NCI-H526 (cell line): ENCODE measurements around the gene MAP2K6.

Source experiments
- DNase-seq, 2 experiments: peaks; one replicate each; lab custom pipeline; 2025; lab: John Stamatoyannopoulos, UW

MAP2K6 gene

GRCh38 chr17:69579961-69580677 is 165.6 kb downstream of the MAP2K6 start:
- no peak for DNase-seq

- no peak for DNase-seq
Observed at GRCh38 chr17:69581061-69581961, 166.8 kb downstream of the MAP2K6 start.

GRCh38 chr17:69588316-69588715 is 173.8 kb downstream of the MAP2K6 start:
- no peak for DNase-seq

GRCh38 chr17:69588827-69589239 is 174.3 kb downstream of the MAP2K6 start:
- DNase-seq, result no peak

- no peak for DNase-seq
Observed at GRCh38 chr17:69590671-69591070, 176.2 kb downstream of the MAP2K6 start.

- no peak for DNase-seq
Observed at GRCh38 chr17:69592692-69593350, 178.3 kb downstream of the MAP2K6 start.

- no peak for DNase-seq
Observed at GRCh38 chr17:69593351-69593715, 178.8 kb downstream of the MAP2K6 start.

- DNase-seq, result no peak
Observed at GRCh38 chr17:69593716-69594115, 179.2 kb downstream of the MAP2K6 start.

- DNase-seq, result no peak
Observed at GRCh38 chr17:69594641-69595040, 180.1 kb downstream of the MAP2K6 start.

- DNase-seq, result no peak
Observed at GRCh38 chr17:69596141-69596540, 181.6 kb downstream of the MAP2K6 start.

GRCh38 chr17:69597898-69598692 is 183.6 kb downstream of the MAP2K6 start:
- DNase-seq, result no peak

- DNase-seq, result no peak
Observed at GRCh38 chr17:69602972-69603371, 188.5 kb downstream of the MAP2K6 start.
